ENCODE measurements around the gene SH3PXD2A.

Gene SH3PXD2A

GRCh38 chr10:103812004-103812403, 43.4 kb downstream of the SH3PXD2A start:
- no peak for DNase-seq (ENCODE audit: low read depth in 3 of 3)

- DNase-seq (ENCODE audit: low read depth in 3 of 3): no peak
Measured at GRCh38 chr10:103811463-103811862, 43.9 kb downstream of the SH3PXD2A start.

- no peak for DNase-seq (ENCODE audit: low read depth in 3 of 3)
Measured at GRCh38 chr10:103808780-103809179, 46.6 kb downstream of the SH3PXD2A start.

- DNase-seq (ENCODE audit: low read depth in 3 of 3): no peak
Measured at GRCh38 chr10:103807996-103808395, 47.4 kb downstream of the SH3PXD2A start.

- DNase-seq (ENCODE audit: low read depth in 3 of 3): no peak
Measured at GRCh38 chr10:103806395-103807187, 48.8 kb downstream of the SH3PXD2A start.

- no peak for DNase-seq (ENCODE audit: low read depth in 3 of 3)
Measured at GRCh38 chr10:103805781-103806180, 49.6 kb downstream of the SH3PXD2A start.

GRCh38 chr10:103804871-103805270, 50.5 kb downstream of the SH3PXD2A start:
- no peak for DNase-seq (ENCODE audit: low read depth in 3 of 3)

GRCh38 chr10:103803941-103804340, 51.4 kb downstream of the SH3PXD2A start:
- no peak for DNase-seq (ENCODE audit: low read depth in 3 of 3)

GRCh38 chr10:103802637-103803353, 52.6 kb downstream of the SH3PXD2A start:
- DNase-seq (ENCODE audit: low read depth in 3 of 3): no peak

GRCh38 chr10:103802081-103802480, 53.3 kb downstream of the SH3PXD2A start:
- no peak for DNase-seq (ENCODE audit: low read depth in 3 of 3)

- peak in 1 of 3 experiments; percentile 25 for DNase-seq (ENCODE audit: low read depth in 3 of 3)
Measured at GRCh38 chr10:103800789-103801540, 54.4 kb downstream of the SH3PXD2A start.

- DNase-seq (ENCODE audit: low read depth in 3 of 3): no peak
Measured at GRCh38 chr10:103800089-103800488, 55.3 kb downstream of the SH3PXD2A start.

- no peak for DNase-seq (ENCODE audit: low read depth in 3 of 3)
Measured at GRCh38 chr10:103799341-103799740, 56.0 kb downstream of the SH3PXD2A start.

- DNase-seq (ENCODE audit: low read depth in 3 of 3): no peak
Measured at GRCh38 chr10:103798511-103798910, 56.9 kb downstream of the SH3PXD2A start.

- DNase-seq (ENCODE audit: low read depth in 3 of 3): no peak
Measured at GRCh38 chr10:103797857-103798256, 57.5 kb downstream of the SH3PXD2A start.

- DNase-seq (ENCODE audit: low read depth in 3 of 3): no peak
Measured at GRCh38 chr10:103795634-103796270, 59.6 kb downstream of the SH3PXD2A start.

- no peak for DNase-seq (ENCODE audit: low read depth in 3 of 3)
Measured at GRCh38 chr10:103794996-103795395, 60.4 kb downstream of the SH3PXD2A start.

- DNase-seq (ENCODE audit: low read depth in 3 of 3): no peak
Measured at GRCh38 chr10:103793920-103794883, 61.2 kb downstream of the SH3PXD2A start.

- DNase-seq (ENCODE audit: low read depth in 3 of 3): no peak
Measured at GRCh38 chr10:103793429-103793828, 61.9 kb downstream of the SH3PXD2A start.

GRCh38 chr10:103792547-103792946, 62.8 kb downstream of the SH3PXD2A start:
- DNase-seq (ENCODE audit: low read depth in 3 of 3): no peak

GRCh38 chr10:103791858-103792257, 63.5 kb downstream of the SH3PXD2A start:
- DNase-seq (ENCODE audit: low read depth in 3 of 3): no peak
